Activated CD4-positive, alpha-beta T cell treated with anti-CD3 and anti-CD28 coated beads, Interleukin-2, amount 50 U/mL, for 48 hours (primary cell): ENCODE measurements around the gene POLR2A.

Experiments
- DNase-seq, 2 experiments: peaks; one replicate each; pipeline ENCODE4 v3.0.0-alpha.2; 2020

Gene POLR2A

DNA sequence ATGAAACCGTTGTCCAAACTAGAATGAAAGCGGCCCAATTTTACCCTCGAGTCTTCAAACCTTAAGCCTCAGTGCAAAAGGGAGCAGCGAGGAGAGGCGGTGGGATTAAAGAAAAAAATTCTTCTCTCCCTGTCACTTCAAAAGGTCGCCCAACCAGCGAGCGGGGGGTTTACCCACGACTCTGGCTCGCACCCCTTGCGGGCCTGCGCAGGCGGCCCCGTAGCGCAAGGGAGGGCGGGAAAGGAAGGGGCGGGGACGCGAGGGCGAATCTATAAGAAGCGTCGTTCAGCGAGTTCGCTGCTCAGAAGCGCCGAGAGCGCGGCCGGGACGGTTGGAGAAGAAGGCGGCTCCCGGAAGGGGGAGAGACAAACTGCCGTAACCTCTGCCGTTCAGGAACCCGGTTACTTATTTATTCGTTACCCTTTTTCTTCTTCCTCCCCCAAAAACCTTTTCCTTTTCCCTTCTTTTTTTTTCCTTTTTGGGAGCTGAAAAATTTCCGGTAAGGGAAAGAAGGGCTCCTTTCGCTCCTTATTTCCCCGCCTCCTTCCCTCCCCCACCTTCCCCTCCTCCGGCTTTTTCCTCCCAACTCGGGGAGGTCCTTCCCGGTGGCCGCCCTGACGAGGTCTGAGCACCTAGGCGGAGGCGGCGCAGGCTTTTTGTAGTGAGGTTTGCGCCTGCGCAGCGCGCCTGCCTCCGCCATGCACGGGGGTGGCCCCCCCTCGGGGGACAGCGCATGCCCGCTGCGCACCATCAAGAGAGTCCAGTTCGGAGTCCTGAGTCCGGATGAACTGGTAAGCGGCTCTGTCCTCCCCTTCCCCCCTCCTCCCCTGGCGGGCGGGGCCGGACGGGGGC lies at the start of gene POLR2A:
TSS of gene POLR2A (plus strand) at position 300 of the 852 bp plus-strand sequence.
- DNase-seq = peak; percentile 96

DNA sequence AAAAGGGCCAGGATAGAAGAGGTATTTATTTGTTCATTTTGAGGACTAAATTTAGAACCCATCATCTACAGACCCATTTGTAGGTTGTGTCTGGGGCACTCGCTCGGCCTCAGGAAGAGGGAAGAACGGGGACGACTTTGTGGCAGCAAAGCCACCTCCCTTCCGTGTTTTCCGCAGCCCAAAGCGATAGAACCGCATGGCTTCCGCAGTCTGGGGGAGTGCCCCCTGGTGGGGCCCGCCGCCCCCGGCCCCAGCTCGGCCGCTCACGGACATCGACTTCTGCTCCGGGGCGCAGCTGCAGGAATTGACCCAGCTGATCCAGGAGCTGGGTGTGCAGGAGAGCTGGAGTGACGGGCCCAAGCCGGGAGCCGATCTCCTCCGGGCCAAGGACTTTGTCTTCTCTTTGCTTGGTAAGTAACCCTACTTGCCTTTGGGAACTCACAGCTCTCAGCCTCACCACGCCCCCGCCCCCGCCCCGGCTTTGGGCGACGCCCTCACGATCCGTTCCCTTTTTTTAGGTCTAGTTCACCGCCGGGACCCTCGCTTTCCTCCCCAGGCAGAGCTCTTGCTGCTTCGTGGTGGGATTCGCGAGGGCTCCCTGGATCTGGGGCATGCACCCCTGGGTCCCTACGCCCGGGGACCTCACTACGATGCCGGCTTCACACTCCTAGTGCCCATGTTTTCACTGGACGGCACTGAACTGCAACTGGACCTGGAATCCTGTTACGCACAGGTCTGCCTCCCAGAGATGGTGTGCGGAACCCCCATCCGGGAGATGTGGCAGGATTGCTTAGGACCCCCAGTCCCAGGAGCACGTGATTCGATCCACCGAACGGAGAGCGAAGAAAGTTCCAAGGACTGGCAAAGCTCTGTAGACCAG lies 48.2 kb upstream of the POLR2A start:
- peak; percentile 68 to 70 for DNase-seq

GRCh38 chr17:7436556-7437368 lies 47.4 kb upstream of the POLR2A start:
- peak; percentile 80 to 82 for DNase-seq

- DNase-seq = no peak
Observed at GRCh38 chr17:7437369-7437863, 46.8 kb upstream of the POLR2A start.

DNA sequence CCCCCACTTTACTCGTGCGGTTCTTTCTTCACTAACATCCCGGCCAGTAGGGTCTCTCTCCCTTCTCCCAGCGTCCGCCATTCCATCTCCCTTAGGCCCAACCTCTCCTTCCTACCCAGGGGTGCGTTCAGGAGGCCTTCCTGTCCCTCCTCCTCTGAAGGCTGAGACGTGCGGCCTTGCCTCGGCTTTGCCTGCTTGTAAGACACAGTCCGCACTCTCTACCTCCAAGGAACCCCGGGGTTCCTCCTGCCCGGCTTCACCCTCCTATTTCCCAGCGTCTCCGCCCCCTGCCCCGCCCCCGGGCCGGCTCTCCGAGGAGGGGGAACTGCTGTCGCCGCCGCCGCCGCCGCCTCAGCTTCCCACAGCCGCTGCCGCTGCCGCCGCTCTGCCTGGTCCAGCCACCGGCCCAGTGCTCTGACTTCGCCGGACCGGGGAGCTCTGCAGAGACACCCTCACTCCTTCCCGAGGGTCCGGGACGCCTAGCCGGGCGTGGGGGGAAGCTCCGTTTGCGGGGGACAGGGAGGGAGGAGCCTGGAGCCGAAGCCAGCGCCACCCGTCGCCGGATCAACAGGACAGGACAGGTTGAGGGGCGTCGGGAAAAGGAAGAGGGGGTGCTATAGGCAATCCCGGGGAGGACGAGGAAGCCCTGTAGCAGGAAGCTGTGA lies 46.1 kb upstream of the POLR2A start:
- peak; percentile 74 to 78 for DNase-seq

GRCh38 chr17:7438656-7439460 lies 45.3 kb upstream of the POLR2A start:
- no peak for DNase-seq

GRCh38 chr17:7439462-7440112 lies 44.6 kb upstream of the POLR2A start, which contains the start of gene FGF11:
Gene FGF11 (plus strand): TSS chr17:7439512. CDS start chr17:7439621, 109 bp downstream.
- DNase-seq = peak in 1 of 2 experiments; percentile 13

GRCh38 chr17:7440113-7440833 lies 43.9 kb upstream of the POLR2A start:
- DNase-seq = peak; percentile 55 to 68

DNA sequence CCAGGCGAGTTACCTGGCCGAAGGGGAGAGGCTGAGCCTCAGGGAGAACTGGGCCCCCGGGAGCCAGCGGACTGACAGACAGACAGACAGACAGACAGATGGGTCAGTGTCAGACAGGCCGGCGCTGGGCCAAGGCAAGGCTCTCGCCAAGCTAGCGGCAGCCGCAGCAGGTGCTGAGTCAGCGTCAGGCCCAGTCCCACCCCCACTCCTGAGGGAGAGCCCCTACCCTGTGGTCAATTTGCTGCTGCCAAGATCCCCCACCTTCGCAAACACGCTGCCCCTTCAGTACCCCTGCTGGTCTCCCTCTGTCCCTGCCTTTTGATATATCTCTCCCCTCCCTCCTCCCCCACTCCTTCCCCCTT lies 43.4 kb upstream of the POLR2A start:
- DNase-seq = peak; percentile 29 to 39

GRCh38 chr17:7441266-7441665 lies 42.9 kb upstream of the POLR2A start:
- DNase-seq = no peak

- DNase-seq = no peak
Observed at GRCh38 chr17:7442142-7442541, 42.0 kb upstream of the POLR2A start.

GRCh38 chr17:7443499-7444485 lies 40.4 kb upstream of the POLR2A start:
- DNase-seq = no peak

DNA sequence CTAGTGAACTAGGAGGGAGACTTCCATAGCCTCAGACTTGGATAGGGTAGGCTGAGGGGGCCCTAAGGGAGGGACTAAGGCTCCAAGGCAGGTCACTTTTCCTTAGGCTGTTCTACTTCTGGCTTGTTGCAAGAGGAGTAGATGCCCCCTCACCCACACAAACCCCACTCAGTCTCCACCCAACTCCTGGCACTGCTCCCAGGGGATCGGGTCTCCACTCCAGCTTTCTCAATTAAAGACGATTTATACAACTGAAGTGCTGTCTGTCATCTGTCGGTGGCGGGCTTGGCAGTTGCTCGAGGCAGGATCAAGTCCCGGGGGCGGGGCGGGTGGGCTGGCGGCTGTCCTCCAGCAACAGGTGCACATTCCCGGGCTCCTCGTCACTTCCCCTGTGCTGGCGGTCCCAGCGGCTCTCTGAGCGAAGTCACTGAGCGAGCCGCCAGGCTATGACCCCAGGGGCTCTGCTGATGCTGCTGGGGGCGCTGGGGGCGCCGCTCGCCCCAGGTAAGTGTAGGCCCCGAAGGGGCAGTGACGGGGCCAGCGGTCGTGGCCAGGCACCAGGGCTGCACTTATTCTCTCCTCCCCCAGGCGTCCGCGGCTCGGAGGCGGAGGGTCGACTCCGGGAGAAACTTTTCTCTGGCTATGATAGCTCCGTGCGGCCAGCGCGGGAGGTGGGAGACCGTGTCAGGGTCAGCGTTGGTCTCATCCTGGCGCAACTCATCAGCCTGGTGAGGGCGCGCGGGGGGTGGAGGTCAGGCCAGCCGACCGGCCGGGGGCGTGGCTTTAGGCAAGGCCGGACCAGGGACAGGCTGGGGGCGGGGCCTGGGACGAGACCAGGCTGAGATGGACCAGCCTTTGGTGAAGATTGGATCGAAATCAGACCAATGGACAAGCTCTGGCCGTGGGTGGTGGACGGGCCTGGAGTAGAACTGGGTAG lies 39.2 kb upstream of the POLR2A start, which contains the start of gene CHRNB1:
TSS of gene CHRNB1 (plus strand) at position 380 of the 937 bp plus-strand sequence. CDS start at position 447, 67 bp downstream.
- peak; percentile 9 to 34 for DNase-seq

DNA sequence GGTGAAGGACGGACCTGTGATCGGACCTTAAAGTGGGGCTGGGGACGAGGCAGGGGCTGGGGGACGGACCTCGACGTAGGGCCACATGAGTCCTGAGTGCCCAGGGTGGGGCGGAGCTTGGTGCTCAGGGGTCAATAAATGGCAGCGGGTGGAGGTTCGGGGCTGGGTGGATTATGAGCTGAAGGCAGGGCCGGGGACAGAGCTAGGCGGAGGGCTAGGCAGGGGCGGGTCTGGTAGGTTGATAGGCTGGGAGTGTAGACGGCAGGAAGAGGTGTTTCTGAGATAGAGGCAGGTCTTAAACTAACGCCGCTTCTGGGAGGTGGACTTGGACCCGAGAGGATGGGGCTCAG lies 38.6 kb upstream of the POLR2A start:
- peak; percentile 9 to 31 for DNase-seq

GRCh38 chr17:7448461-7448860 lies 35.7 kb upstream of the POLR2A start:
- no peak for DNase-seq

DNA sequence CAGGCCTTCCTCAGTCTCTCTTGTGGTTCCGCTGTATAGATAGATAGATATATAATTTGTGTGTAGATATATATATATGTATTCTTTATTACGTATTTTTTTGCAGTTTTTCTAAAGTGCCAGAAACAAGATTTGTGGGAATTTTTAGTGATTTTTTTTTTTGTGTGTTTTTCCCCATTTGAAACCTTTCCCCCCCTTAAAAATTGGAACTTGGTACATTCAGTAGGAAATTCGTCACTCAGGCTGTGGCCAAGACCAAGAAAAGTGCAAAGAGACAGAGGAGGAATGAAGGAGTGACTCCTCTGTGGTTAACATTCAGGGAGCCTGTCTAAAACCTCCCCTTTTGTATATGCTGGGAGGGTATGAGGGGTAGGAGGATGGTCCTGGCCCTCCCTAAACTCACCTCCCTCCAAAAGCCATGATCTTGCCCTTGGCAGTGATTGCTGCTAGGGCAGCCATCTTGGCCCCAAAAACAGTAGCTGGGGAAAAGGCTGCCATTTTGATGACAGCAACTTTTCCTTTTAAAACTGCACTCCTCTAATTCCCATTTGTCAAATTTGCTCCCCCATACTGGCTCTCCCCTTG lies 24.1 kb upstream of the POLR2A start:
- no peak for DNase-seq
